ENCODE measurements around the gene LIME1.

The LIME1 gene

DNA sequence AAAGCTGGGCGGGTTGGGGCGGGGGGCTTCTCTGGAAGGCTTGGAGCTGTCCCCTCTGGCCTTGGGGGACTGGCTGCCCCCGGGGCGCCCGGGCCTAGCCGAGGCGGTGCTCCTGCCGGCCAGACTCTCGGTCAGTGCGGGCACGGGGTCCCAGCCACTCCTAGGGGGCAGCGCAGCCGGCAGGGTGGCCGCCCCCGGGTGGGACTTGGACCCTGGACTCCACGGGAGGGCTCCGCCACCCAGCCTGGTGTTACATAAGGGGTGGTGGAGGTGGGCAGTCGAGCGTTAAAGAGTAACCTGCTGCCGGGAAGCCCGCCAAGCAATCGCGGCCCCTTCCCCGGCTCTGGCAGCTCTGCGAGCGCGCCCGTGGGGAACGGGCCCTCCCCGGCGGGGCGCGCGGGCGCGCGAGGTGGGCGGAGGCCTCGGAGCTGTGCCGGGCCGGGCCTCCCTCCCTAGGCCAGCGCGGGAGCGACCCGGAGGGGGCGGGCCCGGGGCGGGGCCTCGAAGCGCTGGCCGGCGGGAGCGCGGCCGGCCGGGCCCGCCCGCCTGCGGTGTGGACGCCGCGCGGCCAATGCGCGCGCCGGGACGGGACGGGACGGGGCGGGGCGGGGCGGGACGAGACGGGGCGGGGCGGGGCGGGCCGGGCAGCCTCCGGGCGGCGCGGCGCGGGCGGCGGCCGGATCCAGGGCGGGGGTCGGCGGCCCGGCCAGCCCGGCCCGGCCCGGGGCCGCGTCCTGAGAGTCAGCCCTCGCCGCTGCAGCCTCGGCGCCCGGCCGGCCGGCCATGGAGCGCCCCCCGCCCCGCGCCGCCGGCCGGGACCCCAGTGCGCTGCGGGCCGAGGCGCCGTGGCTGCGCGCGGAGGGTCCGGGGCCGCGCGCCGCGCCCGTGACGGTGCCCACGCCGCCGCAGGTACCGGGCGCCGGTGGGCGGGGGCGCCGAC lies 2.9 kb downstream of the LIME1 start, which contains the start of gene SLC2A4RG:
TSS of gene SLC2A4RG (plus strand) at position 647 of the 940 bp plus-strand sequence. CDS start at position 784, 137 bp downstream.
- peak; percentile 86 for DNase-seq

DNA sequence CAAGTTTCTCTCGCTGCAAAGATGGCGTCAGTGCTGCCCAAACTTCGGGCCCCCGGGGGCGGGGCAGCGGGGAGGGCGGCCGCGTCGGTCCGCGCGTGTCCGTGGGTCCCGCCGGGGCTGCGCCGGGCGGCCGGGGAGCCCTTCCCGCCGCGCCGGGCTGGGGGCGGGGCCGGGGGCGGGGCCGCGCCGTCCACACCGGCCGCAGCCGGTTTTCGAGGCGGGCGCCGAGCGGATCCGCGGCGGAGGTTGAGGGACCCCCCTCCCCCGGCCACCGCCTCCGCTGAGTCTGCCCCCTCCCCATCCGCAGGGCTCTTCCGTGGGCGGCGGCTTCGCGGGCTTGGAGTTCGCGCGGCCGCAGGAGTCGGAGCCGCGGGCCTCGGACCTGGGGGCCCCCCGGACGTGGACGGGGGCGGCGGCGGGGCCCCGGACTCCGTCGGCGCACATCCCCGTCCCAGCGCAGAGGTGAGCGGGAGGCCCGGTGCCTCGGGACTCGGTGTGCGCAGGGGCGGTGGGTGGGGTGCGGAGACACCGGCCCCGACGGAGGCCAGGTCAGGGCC lies 3.7 kb downstream of the LIME1 start:
- peak; percentile 50 for DNase-seq

DNA sequence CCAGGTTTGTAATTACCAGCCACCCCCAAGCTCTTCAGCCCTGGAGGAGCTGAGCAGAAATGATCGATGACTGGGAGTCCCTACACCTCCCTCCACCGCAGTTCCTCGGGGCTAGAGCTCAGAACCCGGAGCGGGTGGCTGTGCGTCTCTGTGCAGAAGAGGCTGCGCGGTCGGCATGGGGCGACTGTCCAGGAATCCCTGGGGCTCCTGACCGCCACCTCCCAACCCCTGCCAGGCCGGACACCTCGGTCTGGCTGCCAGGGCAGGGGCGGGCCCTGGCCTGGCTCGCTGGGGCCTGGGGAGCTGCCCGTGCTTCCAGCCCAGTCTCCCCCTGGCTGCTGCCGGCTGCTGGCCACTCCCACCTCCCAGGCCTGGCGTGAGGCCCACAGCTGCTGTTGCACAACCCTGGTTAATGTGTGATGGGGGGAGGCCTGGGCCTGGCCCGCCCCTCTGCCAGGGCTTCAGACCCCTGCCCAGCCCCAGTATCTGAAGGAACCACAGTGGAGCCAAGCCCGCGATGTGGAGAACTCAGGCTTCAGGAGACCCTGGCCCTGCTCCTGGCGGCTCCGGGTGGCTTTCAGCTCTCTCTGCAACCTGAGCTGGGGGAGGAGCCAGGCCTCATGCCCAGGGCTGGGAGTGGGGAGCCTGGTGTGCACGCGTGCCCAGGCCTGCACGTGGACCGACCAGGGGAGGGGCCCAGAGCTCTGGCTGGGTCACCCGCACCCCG lies 4.3 kb downstream of the LIME1 start:
- DNase-seq: peak; percentile 72

DNA sequence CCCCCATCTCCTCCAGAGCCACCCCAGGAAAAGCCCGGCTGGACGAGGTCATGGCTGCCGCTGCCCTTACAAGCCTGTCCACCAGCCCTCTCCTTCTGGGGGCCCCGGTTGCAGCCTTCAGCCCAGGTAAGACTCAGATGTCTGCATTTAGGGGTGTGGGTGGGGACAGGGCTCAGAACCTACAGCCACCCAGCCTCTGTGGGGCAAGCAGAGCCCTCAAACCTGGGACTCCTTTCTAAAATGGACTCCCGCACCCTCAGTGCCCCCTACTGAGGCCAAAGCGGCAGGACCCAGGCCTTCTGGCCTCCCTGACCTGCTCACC lies 4.9 kb downstream of the LIME1 start:
- no peak for DNase-seq

DNA sequence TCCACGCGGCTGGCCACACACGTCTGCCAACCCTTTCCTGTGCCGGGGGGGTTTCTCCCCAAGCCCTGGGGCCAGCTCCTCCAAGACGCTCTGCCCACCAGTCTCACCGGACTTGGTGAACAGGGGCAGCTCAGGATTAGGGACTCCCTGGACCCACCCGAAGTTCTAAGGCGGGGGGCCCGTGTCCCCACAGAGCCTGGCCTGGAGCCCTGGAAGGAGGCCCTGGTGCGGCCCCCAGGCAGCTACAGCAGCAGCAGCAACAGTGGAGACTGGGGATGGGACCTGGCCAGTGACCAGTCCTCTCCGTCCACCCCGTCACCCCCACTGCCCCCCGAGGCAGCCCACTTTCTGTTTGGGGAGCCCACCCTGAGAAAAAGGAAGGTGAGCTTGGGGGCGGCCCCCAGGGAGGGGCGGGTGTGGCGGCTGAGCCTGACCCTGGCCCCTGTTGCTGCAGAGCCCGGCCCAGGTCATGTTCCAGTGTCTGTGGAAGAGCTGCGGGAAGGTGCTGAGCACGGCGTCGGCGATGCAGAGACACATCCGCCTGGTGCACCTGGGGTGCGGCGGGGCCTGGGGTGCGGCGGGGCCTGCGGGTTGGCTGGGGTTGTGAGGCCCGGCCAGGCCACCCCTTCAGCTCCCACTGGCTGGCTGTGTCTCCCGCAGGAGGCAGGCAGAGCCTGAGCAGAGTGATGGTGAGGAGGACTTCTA lies 5.4 kb downstream of the LIME1 start:
- DNase-seq: no peak

DNA sequence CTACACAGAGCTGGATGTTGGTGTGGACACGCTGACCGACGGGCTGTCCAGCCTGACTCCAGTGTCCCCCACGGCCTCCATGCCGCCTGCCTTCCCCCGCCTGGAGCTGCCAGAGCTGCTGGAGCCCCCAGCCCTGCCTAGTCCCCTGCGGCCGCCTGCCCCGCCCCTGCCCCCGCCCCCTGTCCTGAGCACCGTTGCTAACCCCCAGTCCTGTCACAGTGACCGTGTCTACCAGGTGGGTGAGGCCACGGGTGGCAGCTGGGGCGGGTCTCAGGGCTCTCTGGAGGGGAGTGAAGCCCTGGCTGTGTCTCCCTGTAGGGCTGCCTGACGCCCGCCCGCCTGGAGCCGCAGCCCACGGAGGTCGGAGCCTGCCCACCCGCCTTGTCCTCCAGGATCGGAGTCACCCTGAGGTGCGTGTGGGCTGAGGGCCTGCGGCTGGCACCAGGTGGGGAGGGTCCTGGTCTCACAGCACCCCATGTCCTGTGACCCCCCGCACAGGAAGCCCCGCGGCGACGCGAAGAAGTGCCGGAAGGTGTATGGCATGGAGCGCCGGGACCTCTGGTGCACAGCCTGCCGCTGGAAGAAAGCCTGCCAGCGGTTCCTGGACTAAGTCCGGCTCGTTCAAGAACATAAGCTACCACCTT lies 6.0 kb downstream of the LIME1 start:
- DNase-seq: no peak

DNA sequence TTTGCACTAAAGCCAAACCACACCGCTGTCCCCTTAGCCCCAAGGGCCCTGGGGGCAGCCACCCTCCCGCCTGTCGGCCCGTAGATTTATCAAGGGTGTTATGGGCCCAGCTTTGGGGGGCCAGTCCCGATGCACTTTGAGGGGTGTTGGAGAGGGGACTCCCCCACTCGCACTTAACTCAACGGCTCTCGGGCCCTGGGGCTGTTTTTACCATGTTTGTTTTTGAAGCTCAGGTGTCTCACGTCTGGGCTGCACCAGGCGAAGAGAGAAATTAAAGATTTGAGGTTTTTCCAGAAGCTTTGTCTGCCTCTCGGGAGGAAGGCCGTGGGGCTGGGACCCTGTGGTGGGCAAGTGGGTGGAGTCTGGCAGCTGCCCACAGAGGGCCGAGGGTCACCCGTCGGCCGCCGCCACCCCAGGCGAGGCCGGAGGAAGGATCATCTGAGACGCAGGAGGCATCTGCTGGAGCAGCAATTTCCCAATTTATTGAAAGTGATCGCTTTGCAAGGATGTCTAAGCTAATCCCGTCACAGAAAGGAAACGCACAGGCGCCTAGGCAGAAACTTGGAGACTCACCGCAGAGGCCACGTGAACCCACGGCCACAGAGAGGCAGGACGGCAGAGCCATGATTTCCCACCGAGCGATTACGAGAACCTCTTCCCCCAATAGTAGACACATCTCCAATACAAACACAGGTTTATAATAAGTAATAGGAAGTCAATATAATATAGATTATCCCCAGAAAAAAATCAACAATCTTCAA lies 6.9 kb downstream of the LIME1 start:
- DNase-seq: no peak

DNA sequence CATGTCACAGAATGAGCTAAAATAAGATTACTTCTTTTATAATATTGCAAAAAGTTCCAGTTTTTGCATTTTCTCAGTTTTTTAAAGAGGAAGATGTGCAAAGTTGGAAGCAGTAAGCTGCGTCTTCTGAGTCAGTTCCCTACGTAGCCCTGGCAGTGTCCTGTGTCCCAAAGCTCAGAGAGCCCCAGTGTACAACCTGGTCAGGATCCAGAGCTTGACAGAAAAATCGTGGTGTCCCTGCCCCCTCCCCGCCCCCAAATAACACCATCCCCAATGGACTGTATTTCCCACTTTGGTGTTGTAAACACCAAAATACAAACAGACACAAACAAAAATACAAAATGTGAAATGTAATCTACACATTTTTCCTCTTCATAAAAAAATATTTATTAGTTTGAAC lies 7.7 kb downstream of the LIME1 start:
- DNase-seq: no peak

DNA sequence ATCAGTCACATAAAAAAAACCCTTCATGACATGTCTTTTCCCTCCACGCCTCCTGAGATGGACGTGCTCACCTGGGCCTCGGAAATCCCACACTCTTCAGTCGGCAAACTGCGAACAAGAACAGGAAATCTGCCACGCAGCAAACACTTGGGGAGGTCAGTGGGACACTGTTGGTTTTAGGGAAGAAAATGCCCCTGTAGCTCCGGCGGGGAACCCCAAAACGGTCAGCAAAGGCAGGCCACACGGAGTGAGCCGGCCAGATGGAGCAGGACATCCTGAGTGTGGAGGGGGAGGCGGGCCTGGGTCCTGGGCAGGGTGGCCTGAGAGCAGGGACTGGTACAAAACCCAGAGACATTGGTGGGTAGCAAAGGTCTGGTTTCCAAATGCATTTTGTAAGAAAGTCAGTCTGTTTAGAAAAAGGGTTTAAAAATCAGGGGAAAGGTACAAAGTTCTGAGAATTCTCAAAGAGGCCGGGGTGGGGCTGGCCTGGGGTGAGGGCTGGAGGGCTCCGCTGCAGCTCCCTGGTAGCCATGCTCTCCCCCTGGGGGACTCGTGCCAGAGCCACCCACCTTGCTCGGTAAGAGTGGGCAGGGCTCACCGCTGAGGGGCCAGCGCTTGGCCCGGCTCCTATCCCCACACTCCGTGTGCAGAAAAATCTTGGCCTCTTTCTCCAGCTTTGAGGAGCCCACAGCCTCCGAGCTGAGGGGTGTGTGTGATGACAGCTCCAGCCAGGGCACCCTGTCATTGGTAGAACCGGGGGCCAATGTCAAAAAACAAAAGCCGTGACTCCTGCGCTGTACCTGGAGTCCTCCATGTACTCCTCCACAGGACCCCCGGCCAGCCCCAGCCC lies 8.3 kb downstream of the LIME1 start:
- no peak for DNase-seq

DNA sequence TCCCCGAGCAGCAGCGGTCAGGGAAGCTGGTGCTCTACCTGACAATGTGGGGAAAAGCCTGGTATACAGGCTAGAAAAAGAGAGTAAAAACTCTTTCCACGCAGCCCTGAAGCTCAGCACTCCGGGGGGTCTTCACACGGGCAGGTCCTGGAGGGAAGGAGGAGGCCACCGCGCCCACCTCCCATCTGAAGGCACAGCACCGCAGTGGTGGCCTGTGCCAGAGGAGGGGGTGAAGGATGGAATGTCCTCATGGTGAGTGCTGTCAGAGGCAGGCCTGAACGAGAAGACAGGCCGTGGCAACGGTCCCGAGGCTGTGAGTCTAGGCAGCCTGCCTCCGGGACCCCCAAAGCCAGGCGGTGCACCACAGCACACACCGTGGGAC lies 9.0 kb downstream of the LIME1 start:
- DNase-seq: no peak

DNA sequence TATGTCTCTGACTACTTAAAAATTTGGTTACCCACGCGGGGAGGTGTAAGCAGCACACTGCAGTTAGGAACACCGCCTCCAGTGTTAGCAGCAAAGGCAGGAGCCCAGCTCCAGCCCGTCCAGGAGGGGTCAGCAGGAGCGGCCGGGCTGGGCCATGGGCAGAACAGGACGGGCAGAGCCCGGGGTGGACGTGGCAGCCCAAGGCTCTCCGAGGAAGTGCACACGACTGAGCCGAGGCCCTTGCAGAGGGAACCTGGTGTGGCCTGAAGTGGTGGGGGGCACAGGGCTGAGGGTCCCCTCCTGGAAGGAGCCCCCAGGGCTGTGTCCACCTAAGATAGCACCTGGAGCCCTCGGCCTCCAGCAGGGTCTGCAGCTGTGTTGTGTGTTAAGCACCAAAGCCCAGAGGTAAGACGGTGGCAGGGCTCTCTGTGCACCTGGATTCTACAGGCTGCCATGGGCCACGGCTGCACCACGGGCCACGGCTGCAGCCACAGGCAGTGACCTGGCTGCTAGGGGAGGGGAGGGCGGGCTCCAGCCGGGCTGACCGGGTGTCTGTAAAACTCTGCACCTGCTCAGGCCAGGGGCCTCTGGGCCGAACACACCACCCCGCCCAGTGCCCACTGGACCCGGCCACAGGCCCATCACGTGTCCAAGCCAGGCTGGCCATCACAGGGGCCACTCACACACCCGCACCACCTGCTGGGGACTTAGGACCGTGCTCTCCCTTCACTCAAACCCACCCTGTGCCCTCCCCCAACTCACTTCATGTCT lies 9.7 kb downstream of the LIME1 start:
- no peak for DNase-seq

DNA sequence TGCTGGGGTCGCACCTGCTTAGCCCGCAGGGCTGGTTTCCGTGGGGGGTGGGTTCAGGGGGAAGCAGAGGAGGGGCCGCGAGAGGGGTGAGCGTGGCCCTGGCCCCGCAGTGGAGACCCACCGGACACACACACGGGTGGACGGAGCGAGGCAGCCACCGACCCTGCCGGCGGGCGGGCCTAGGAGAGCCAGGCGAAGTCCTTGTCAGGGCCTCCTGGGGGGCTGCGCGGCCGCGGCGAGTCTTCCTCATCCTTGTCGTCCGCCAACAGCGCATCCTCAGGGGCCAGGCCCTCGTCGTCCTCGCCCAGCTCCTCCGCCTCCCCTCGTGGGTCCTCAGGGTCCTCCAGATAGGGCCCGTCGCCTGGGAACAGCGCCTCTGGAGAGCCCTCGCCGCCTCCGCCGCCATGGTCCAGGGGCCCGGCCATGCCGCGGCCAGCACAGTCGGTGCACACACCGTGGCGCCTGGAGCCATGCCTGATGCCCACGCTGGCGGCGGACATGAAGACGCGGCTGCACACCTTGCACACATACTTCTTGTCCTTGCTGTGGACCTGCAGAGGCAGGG lies 10.4 kb downstream of the LIME1 start:
- DNase-seq: no peak

DNA sequence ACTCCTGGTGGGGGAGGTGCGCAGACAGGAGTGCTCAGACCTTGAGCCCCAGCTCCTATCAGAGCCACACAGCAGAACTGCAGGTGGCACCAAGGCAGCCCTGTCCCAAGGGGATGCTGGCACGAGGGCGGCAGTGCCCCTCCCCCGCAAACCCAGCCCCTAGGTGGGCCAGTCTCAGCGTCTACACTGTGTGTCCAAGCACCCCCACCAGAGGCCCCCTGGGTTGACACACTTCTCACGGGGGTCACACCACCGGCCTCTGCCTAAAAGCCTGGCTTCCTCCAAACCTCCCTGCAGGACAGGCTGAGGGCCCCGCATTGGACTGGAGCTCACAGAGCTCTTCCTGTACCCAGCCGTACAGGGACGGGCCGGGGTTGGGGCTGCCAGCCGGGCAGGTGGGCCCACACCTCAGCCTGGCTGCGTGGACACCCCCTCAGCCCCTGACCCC lies 11.2 kb downstream of the LIME1 start:
- no peak for DNase-seq

DNA sequence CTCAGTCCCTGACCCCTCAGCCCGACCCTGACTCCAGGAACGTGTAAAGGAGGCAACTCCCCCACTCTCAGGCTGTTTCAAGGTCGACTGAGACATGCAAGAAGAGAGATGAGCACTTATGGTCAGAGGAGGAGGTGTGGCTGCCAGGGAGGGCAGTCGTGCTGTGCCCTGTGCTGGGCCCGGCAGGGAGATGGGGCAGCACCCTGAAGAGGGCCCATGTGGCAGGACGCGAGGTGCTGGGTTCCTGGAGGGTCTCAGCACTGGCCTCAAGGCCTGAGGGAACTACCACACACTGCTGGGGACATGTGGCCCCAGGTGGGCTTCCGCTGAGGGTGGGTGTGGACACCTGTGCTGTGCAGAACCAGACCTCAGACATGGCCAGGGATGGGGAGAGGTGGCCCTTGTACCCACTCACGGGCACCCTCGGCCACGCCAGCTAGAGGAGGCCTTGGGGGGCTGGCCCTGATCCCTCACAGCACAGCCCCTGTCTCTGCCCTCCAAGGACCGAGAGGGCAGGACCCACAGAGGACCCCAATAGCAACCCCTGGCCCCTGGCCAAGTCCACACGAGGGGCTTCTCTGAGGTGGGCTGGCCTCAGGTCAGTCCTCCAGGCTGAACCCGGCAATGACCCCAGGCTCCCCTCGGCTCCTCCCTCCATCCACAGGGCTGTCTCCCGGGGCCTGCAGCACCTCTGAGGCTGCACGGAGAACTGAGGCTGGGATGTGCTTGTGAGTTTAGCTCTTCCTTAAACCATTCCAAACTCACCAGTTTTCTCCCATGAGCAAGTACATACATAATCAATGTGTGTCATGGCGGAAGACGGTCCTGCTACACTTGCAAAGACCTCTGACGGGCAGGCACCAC lies 11.8 kb downstream of the LIME1 start:
- DNase-seq: no peak

DNA sequence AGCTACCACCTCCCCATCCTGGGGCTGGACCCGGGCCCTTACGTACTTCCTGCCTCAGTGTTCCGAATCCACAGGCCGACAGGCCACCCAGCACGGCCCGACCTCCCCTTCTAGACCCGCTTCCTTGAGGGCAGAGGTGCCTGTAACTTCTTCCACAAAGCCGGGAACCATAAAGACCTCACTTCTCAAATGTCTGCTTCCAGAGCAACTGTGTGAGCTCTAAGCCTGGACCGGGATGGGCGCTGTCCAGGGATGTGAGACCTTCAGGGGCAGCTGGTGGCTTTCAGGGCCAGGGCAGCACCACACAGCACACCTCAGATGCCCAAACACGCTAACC lies 12.4 kb downstream of the LIME1 start:
- DNase-seq: no peak

DNA sequence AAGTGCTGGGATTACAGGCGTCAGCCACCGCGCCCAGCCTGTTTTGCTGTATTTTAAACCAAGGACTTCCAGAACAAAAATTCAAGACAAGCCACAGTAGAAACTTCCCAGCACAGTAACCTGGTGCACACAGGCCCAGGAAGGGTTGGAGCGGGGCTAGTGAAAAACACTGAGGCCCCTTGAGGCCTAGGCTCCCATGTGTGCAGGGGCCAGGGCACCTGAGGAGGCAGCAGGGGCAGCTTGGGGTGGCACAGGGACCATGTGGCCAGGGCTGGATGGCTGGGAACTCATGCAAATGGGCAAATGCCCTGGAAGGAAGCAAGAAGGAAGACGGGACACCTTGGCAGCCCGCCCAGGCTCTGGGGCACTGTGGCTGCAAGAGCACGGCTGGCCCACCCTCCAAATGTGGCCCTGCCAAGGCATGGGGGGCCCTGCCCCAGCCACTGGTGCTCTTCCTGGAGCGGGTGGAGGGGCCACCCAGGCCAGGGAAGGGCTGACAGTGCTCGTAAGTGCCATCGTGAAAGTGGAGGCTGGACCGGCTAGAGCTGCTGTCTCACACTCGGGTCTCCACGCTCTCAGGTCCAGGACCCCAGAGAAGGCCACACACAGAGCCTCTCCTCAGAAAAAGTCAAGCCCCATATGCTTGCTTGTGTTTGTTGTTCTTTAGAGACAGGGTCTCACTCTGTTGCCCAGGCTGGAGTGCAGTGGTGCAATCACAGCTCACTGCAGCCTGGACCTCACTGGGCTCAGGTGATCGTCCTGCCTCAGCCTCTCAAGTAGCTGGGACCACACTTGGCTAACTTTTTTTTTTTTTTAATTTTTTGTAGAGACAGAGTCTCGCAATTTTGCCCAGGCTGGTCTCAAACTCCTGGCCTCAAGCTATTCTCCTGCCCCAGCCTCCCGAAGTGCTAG lies 13.4 kb downstream of the LIME1 start:
- no peak for DNase-seq

DNA sequence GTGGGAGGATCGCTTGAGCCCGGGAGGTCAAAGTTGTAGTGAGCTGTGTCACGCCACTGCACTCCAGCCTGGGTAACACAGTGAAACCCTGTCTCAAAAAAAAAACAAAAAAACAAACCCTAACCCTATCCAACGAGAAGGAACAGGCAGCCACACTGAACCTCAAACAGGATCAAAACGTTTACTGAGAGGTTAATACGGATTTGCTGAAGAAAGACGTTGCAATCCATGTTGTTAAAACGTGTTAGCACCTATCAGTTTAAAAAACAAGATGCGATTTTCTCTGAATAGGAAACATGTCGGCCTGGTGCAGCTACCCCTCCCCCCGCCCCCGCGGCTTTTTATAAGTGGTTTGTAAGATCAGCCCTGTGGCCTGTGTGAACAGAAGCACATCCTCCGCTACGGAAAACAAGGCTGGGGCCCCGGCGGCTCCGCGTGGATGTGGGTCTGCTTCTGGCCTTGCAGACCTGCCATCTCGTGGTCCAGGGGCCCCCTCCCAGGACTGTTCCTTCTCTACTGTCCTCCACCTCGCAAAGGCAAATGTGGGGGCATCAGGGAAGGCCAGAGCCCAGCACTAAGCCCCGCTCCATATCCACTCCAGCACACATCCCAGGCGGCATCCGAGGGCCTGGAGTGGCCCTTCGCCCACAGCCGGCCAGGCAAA lies 14.5 kb downstream of the LIME1 start:
- no peak for DNase-seq

Measured in NCI-H2171 (cell line).